KOPT-K1 (cell line): ENCODE measurements around the gene TTN.
"Not testable (repeated sequence)": the region's sequence is repeated elsewhere in the genome, so short reads cannot be mapped to it uniquely, and the experiment has no call there.

Experiments
- H3K27ac ChIP-seq: fragments of 200-600 bp; sonication (generic); 2 replicates; pipeline ENCODE4 v1.5.1; 2016; ENCODE audit warnings: antibody characterized with exemption, mild to moderate bottlenecking, low read depth, low read length; ENCODE audit not compliant: poor library complexity, severe bottlenecking
- H3K36me3 ChIP-seq: fragments of 200-600 bp; sonication (generic); 2 replicates; pipeline ENCODE4 v1.5.1; 2017; ENCODE audit warnings: antibody characterized with exemption, mild to moderate bottlenecking, low read length, moderate library complexity; ENCODE audit not compliant: insufficient read depth
- H3K9me3 ChIP-seq: fragments of 200-600 bp; sonication (generic); 2 replicates; pipeline ENCODE4 v1.5.1; 2017; ENCODE audit warnings: antibody characterized with exemption, low read length, mild to moderate bottlenecking; ENCODE audit not compliant: insufficient read depth, poor library complexity, severe bottlenecking

Gene TTN

GRCh38 chr2:178681081-178681480 lies 126.1 kb downstream of the TTN start:
- Histone ChIP-seq H3K36me3 (no peaks in the 10 kb centered on the region), H3K27ac (no peak overlapping the region), H3K9me3 (no peaks in the 10 kb centered on the region)

DNA sequence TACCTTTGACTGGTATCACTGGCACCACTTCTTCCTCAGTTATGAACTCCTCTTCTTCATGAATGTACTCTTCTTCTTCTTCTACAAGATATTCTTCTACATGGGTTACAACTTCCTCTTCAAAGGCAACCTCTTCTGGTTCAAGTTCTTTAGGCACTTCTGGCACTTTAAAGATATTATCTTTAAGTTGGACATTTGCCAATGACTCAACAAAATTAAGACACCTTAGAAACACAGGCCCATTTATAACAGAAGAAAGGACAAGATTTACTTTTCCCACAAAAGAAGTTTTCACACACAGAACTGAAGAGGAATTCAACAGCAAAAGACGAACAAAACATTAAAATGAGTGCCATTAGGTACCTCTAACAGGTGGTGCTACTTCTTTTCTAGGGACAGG lies 127.3 kb downstream of the TTN start:
- Histone ChIP-seq H3K36me3 (no peaks in the 10 kb centered on the region), H3K27ac (no peak overlapping the region), H3K9me3 (no peaks in the 10 kb centered on the region)

- Histone ChIP-seq H3K36me3 (no peaks in the 10 kb centered on the region), H3K9me3 (no peaks in the 10 kb centered on the region), H3K27ac (no peak overlapping the region)
Observed at GRCh38 chr2:178677599-178677998, 129.6 kb downstream of the TTN start.

DNA sequence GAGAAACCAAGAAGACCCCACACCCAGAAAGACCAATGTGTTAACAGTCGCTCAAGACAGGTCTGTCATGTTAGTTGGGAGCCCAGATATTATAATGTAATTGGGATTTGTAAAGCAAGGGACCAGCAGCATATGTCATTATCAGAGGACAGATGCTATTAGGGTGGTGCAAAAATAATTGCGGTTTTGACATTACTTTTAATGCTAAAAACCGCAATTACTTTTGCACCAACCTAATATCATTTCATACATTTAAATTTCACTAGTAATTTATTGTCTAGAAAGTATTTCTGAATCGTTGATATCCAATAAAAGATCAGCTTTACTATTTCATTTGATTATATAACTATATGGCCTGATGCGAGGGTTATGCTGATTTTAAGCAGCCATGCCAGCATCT lies 131.2 kb downstream of the TTN start:
- Histone ChIP-seq H3K9me3 (no peaks in the 10 kb centered on the region), H3K36me3 (no peaks in the 10 kb centered on the region), H3K27ac (no peak overlapping the region)

DNA sequence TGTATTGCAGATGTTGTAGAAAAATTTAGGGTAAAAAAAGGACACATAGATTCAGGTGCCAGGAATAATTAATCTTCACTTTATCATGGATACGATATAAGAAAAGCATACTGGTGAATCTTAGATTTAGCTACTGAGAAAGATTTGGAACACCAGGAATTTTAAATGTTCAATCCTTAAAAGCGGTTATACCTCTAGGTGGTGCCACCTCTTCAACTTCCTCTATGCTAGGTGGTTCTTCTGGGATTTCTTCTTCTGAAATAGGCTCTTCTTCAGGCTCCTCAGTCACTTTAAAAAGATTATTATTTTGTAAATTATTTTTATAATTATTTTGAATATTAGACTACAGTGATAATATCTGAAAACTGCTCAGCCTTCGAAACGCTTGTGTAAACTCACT lies 133.1 kb downstream of the TTN start:
- no peaks in the 10 kb centered on the region for H3K9me3 ChIP-seq
- no peak overlapping the region for H3K27ac ChIP-seq
- H3K36me3 ChIP-seq = no peaks in the 10 kb centered on the region

DNA sequence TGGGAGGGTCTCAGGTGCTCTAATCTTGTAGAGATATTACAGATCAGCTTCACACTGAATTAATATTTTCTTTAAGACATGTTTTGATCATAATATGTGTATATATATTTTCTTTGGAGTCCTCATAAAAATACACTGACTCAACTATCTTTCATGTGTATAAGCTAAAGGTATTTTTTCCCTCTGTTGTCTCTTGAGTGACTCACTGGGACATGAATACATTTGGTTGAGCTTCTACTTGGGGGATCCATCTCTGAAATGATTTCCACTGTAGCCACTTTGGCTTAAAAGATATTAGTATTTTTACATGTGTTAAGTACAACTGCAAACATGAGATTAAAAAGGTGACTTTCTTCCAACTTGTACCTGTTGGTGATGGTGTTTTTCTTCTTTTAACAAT lies 140.8 kb downstream of the TTN start:
- H3K9me3 ChIP-seq = no peaks in the 10 kb centered on the region
- H3K27ac ChIP-seq = no peak overlapping the region
- no peaks in the 10 kb centered on the region for H3K36me3 ChIP-seq

- not testable (repeated sequence) for H3K27ac ChIP-seq, H3K9me3 ChIP-seq, H3K36me3 ChIP-seq
Observed at GRCh38 chr2:178658480-178658879, 148.7 kb downstream of the TTN start.

DNA sequence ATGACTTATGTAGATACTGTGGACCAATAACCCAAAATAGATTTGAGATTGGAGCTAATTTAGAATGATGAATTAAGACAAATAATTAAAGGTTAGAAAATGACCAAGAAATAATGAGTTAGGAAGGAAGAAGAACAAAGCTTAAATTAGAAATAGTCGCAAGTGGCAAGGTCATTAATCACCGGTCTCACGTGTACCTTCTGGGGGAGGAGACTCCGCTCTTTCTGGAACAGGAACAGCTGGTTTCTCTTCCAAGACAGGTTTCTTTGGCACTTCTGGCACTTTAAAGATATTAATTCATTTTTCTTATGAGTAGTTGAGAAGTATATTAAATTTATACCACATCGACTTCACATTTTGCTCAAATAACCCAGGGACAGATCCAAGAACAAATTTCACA lies 156.7 kb downstream of the TTN start:
- Histone ChIP-seq H3K36me3 (no peaks in the 10 kb centered on the region), H3K9me3 (no peaks in the 10 kb centered on the region), H3K27ac (no peak overlapping the region)

DNA sequence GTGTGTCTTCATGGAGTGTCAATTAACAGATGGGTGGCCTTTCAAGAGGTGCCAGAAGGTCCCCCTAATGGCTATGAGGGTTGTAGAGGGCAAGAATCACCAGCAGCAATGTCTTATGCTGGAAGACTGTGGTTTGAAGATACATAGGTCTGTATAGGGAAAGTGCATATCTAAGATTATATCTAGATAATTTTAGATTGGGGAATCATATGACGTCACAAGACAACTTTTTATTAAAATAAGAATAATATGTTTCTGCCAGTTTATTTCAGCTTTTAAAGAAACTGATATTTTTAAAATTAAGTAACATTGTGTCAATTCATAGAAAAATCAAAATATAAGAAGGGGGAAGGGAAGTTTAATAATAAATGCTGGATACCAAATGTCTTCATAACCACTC lies 162.3 kb downstream of the TTN start:
- H3K9me3 ChIP-seq = no peaks in the 10 kb centered on the region
- H3K36me3 ChIP-seq = no peaks in the 10 kb centered on the region
- no peak overlapping the region for H3K27ac ChIP-seq

- Histone ChIP-seq H3K36me3 (no peaks in the 10 kb centered on the region), H3K27ac (no peak overlapping the region), H3K9me3 (no peaks in the 10 kb centered on the region)
Observed at GRCh38 chr2:178641498-178641897, 165.7 kb downstream of the TTN start.

GRCh38 chr2:178635897-178636296 lies 171.3 kb downstream of the TTN start:
- no peaks in the 10 kb centered on the region for H3K36me3 ChIP-seq
- no peaks in the 10 kb centered on the region for H3K9me3 ChIP-seq
- H3K27ac ChIP-seq = no peak overlapping the region

GRCh38 chr2:178632729-178633128 lies 174.5 kb downstream of the TTN start:
- no peak overlapping the region for H3K27ac ChIP-seq
- no peaks in the 10 kb centered on the region for H3K36me3 ChIP-seq

DNA sequence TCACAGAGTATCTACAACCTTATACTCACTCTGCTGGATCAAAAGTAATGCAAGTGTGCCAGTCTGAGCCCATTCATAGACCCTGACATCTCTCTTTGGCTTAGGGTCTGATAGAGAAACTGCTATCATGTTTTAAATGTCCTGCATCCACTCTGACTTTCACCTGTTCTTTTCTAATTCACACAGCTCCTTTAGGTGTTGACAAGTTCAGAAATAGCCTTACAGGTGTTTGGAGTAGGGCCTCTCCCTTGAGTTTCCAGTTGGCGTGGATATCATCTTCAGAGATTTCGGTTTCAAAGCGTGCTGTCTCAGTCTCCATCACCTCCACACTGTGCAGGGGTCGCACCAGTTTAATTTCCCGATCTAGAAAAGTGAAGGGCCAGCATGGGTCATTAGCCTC lies 176.6 kb downstream of the TTN start:
- Histone ChIP-seq H3K9me3 (no peaks in the 10 kb centered on the region), H3K27ac (no peak overlapping the region), H3K36me3 (no peaks in the 10 kb centered on the region)

More at GRCh38 chr2:178632729-178633128, 174.5 kb downstream of the TTN start:
- no peaks in the 10 kb centered on the region for H3K9me3 ChIP-seq

GRCh38 chr2:178629463-178629862 lies 177.8 kb downstream of the TTN start:
- Histone ChIP-seq H3K27ac (no peak overlapping the region), H3K36me3 (no peaks in the 10 kb centered on the region), H3K9me3 (no peaks in the 10 kb centered on the region)

- no peak overlapping the region for H3K27ac ChIP-seq
- H3K9me3 ChIP-seq = no peaks in the 10 kb centered on the region
- no peaks in the 10 kb centered on the region for H3K36me3 ChIP-seq
Observed at GRCh38 chr2:178628605-178629004, 178.6 kb downstream of the TTN start.

GRCh38 chr2:178627401-178627800 lies 179.8 kb downstream of the TTN start:
- Histone ChIP-seq H3K36me3 (no peaks in the 10 kb centered on the region), H3K9me3 (no peaks in the 10 kb centered on the region), H3K27ac (no peak overlapping the region)

DNA sequence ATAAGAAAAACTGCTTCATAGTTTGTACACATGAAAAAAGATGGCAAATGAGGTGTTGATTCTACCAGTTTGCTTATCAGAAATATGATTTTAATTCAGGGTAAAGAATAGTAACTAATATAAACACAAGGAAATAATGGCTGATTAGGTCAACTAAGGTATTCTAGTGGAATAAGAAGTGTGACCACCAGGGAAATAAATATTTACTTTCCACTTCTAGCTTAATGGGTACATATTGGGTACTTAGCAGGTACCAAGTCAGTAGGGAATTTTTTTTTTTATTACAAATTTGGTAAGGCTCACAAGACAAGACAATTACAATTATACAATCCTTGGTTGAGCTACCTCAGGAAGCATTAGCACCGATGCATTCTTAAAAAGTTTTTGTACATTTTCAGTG lies 191.3 kb downstream of the TTN start:
- H3K36me3 ChIP-seq = no peaks in the 10 kb centered on the region
- H3K9me3 ChIP-seq = no peaks in the 10 kb centered on the region

More for the DNA sequence above, 191.3 kb downstream of the TTN start:
- no peak overlapping the region for H3K27ac ChIP-seq
